Measurements from ENCODE around the gene ITGB2. TPM values are rescaled to one million over a fixed set of nuclear protein-coding genes. Genes with fewer than 3 reads are reported as not detected.

Gene ITGB2
- total RNA-seq, 1 experiment from 2014 or later, result 1.5 TPM

DNA sequence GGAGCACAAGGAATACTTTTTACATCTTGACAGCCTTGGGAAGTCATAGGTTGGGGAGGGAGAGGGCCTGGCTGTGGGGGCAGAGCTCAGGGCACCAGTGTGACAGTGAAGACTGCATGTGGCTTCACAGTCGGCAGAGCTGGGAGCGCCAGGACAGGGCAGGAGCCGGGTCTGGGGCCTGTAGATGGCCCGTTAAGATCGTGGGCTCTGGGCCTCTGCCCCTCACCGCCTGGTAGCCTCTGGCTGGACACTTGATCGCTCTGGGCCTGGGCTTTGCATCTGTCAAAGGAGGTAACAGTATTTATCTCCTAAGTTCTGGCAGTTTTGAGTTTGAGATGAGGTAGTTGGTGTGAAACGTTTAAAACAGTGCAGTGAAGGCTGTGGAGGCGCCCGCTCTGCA, 23.9 kb upstream of the ITGB2 start:
- H3K4me3 ChIP-seq (replicated peaks in 1 of 2; ENCODE audit: low read depth in 1 of 2, low read length in 2 of 2), result no peak overlapping the region
- H3K4me2 ChIP-seq (ENCODE audit: low read length), result no peak overlapping the region
- intact Hi-C loops (cut with micrococcal nuclease), result no loop called here
- peaks cover 6 to 12% of the 10 kb centered on the region in 2 experiments; a peak in 3 of 4 replicates for H3K4me1 ChIP-seq (ENCODE audit: control insufficient read depth in 1 of 2, insufficient read depth in 2 of 2, low read length in 2 of 2)
- TF ChIP-seq, protein P1, sequence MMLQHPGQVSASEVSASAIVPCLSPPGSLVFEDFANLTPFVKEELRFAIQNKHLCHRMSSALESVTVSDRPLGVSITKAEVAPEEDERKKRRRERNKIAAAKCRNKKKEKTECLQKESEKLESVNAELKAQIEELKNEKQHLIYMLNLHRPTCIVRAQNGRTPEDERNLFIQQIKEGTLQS (IDR thresholded peaks at IDR 0.05), result no peak
- peaks cover 95% of the 10 kb centered on the region for H3K79me2 ChIP-seq (ENCODE audit: insufficient read depth, low read length)
- ChIA-PET CTCF (interaction anchor here (1.0 to 6.4 kb wide), 2 partner anchors 28 to 193 kb away, joined by 3 to 54 read pairs; no protein-coding TSS in a partner anchor), RAD21 (ENCODE audit: low non-redundant PET in 1 of 2, low total read pairs in 2 of 2, uncharacterized antibody in 2 of 2, unreplicated experiment in 2 of 2) (interaction anchor here in 1 of 2 experiments (0.6 kb wide), 1 partner anchor 143 kb away, joined by 5 read pairs; the partner anchor contains the start of gene UBE2G2), POLR2A (no interaction called here)
- no peak overlapping the region for H2AFZ ChIP-seq (ENCODE audit: low read depth, low read length, poor library complexity, severe bottlenecking)
- no peaks in the 10 kb centered on the region for H3K9me3 ChIP-seq (ENCODE audit: control insufficient read depth in 1 of 2, insufficient read depth in 1 of 2, low read depth in 1 of 2, low read length in 2 of 2)
- H3K27me3 ChIP-seq (ENCODE audit: insufficient read depth, low read length), result no peaks in the 10 kb centered on the region
- H4K20me1 ChIP-seq (ENCODE audit: insufficient read depth), result 0 out of 2 replicates have a peak, but pooled peaks cover 5% of the 10 kb centered on the region
- DNase-seq (ENCODE audit: low read depth, low spot score), result no peak
- no peak overlapping the region for H3K9ac ChIP-seq (ENCODE audit: low read length)
- H3K9me2 ChIP-seq (ENCODE audit: insufficient read depth), result no peaks in the 10 kb centered on the region
- peaks cover 11 to 28% of the 10 kb centered on the region in 2 experiments for H3K36me3 ChIP-seq (ENCODE audit: control insufficient read depth in 1 of 2, insufficient read depth in 2 of 2, low read length in 2 of 2)
- no peak overlapping the region for H3K27ac ChIP-seq (ENCODE audit: low read depth, low read length)
- no TSS peak for BruUV-seq (replicated peaks)
- no peak for ATAC-seq

DNA sequence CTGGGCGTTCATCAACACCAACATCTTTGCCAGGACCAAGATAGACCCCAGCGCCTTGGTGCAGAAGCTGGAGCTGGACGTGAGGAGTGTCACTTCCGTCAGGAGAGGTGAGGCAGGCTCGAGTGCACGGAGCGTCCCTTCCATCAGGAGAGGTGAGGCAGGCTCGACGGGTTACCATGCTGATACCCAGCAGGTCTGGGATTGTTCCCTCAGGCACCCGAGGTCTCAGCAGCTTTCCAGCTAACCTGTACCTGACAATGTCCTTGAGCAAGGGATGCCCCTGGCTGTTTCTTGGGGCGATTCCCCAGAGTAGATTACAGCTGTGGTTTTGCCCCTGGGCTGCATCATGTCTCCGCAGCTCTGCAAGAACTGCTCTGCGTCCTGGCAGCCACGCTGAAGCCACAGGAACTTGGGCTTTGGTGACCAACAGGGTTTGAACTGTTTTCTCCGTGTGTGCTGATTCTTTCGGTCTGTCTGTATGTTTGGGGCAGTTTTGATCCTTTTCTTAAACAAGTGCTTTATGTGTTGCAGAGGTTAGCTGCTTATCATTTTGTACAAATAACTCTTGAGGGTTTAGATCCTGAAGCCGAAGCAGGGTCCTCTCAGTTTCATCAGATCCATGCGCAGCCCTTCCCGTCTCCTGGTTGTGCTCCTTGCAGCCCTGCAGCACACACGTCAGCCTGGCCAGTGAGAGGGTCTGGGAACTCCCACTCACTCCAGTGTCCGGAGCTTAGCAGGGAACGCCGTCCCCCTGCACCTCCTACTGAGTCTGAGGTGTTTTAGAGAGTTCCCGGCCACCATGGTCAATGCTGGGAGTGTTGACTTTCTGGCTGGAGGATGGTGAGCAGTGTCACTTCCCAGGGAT, 23.2 kb upstream of the ITGB2 start:
- H3K4me2 ChIP-seq (ENCODE audit: low read length), result no peak overlapping the region
- H3K4me3 ChIP-seq (replicated peaks in 1 of 2; ENCODE audit: low read depth in 1 of 2, low read length in 2 of 2), result no peak overlapping the region
- no peaks in the 10 kb centered on the region for H3K27me3 ChIP-seq (ENCODE audit: insufficient read depth, low read length)
- no peak overlapping the region for H3K9ac ChIP-seq (ENCODE audit: low read length)
- 0 out of 2 replicates have a peak, but pooled peaks cover 5% of the 10 kb centered on the region for H4K20me1 ChIP-seq (ENCODE audit: insufficient read depth)
- H3K9me3 ChIP-seq (ENCODE audit: control insufficient read depth in 1 of 2, insufficient read depth in 1 of 2, low read depth in 1 of 2, low read length in 2 of 2), result no peaks in the 10 kb centered on the region
- RAD21 ChIA-PET (ENCODE audit: low non-redundant PET in 1 of 2, low total read pairs in 2 of 2, uncharacterized antibody in 2 of 2, unreplicated experiment in 2 of 2), result interaction anchor here in 1 of 2 experiments (0.6 kb wide), 1 partner anchor 142 kb away, joined by 5 read pairs; the partner anchor contains the start of gene UBE2G2
- no TSS peak for BruUV-seq (replicated peaks)
- H3K27ac ChIP-seq (ENCODE audit: low read depth, low read length), result no peak overlapping the region
- intact Hi-C loops (cut with micrococcal nuclease), result no loop called here
- H3K9me2 ChIP-seq (ENCODE audit: insufficient read depth), result no peaks in the 10 kb centered on the region
- peaks cover 88% of the 10 kb centered on the region for H3K79me2 ChIP-seq (ENCODE audit: insufficient read depth, low read length)
- H3K36me3 ChIP-seq (ENCODE audit: control insufficient read depth in 1 of 2, insufficient read depth in 2 of 2, low read length in 2 of 2), result peaks cover 11 to 28% of the 10 kb centered on the region in 2 experiments
- peaks cover 10 to 19% of the 10 kb centered on the region in 2 experiments for H3K4me1 ChIP-seq (ENCODE audit: control insufficient read depth in 1 of 2, insufficient read depth in 2 of 2, low read length in 2 of 2)
- TF ChIP-seq, protein P2, sequence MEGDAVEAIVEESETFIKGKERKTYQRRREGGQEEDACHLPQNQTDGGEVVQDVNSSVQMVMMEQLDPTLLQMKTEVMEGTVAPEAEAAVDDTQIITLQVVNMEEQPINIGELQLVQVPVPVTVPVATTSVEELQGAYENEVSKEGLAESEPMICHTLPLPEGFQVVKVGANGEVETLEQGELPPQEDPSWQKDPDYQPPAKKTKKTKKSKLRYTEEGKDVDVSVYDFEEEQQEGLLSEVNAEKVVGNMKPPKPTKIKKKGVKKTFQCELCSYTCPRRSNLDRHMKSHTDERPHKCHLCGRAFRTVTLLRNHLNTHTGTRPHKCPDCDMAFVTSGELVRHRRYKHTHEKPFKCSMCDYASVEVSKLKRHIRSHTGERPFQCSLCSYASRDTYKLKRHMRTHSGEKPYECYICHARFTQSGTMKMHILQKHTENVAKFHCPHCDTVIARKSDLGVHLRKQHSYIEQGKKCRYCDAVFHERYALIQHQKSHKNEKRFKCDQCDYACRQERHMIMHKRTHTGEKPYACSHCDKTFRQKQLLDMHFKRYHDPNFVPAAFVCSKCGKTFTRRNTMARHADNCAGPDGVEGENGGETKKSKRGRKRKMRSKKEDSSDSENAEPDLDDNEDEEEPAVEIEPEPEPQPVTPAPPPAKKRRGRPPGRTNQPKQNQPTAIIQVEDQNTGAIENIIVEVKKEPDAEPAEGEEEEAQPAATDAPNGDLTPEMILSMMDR (IDR thresholded peaks at IDR 0.05 in 2 of 3, conservative IDR thresholded peaks at IDR 0.05 in 1 of 3; ENCODE audit: borderline replicate concordance in 1 of 3, insufficient read depth in 1 of 3, low read depth in 2 of 3, low read length in 2 of 3), result no peak
- TF ChIP-seq EZH2 (IDR thresholded peaks at IDR 0.05) (no peak), ELF1 (IDR thresholded peaks at IDR 0.05; ENCODE audit: borderline replicate concordance, low read depth) (no peak), POLR2A (IDR thresholded peaks at IDR 0.05; ENCODE audit: borderline replicate concordance, extremely low read depth, insufficient read depth, insufficient read length) (no peak), SRF (IDR thresholded peaks at IDR 0.05; ENCODE audit: low read depth) (no peak), SIN3A (IDR thresholded peaks at IDR 0.05; ENCODE audit: low read depth) (no peak), TCF7L2 (IDR thresholded peaks at IDR 0.05; ENCODE audit: borderline replicate concordance, extremely low read depth, insufficient read depth, insufficient read length) (no peak)
- TF ChIP-seq, protein P3, sequence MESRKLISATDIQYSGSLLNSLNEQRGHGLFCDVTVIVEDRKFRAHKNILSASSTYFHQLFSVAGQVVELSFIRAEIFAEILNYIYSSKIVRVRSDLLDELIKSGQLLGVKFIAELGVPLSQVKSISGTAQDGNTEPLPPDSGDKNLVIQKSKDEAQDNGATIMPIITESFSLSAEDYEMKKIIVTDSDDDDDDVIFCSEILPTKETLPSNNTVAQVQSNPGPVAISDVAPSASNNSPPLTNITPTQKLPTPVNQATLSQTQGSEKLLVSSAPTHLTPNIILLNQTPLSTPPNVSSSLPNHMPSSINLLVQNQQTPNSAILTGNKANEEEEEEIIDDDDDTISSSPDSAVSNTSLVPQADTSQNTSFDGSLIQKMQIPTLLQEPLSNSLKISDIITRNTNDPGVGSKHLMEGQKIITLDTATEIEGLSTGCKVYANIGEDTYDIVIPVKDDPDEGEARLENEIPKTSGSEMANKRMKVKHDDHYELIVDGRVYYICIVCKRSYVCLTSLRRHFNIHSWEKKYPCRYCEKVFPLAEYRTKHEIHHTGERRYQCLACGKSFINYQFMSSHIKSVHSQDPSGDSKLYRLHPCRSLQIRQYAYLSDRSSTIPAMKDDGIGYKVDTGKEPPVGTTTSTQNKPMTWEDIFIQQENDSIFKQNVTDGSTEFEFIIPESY (IDR thresholded peaks at IDR 0.05; ENCODE audit: extremely low read depth, insufficient replicate concordance, low read length), result no peak
- POLR2A ChIA-PET, result no interaction called here
- no peak for ATAC-seq
- no peak for DNase-seq (ENCODE audit: low read depth, low spot score)
- no peak overlapping the region for H2AFZ ChIP-seq (ENCODE audit: low read depth, low read length, poor library complexity, severe bottlenecking)
- CTCF ChIA-PET, result interaction anchor here (1.4 to 6.4 kb wide), 2 partner anchors 185 to 193 kb away, joined by 4 to 54 read pairs; no protein-coding TSS in a partner anchor
